Left hindlimb (tissue), 1 donor: ENCODE measurements around the gene PITX1.
A peak's percentile ranks its signal among the peaks of the same experiment; 100 is the strongest.

ENCODE experiments used
- DNase-seq: peaks from one replicate; pipeline ENCODE4 v3.0.0-alpha.2; 2018

PITX1 gene

GRCh38 chr5:135027697-135028615 lies 6.1 kb downstream of the PITX1 start:
- DNase-seq = no peak

- no peak for DNase-seq
Observed at GRCh38 chr5:135027266-135027696, 6.7 kb downstream of the PITX1 start.

GRCh38 chr5:135026645-135027265 lies 7.3 kb downstream of the PITX1 start:
- DNase-seq = peak; percentile 65

- DNase-seq = no peak
Observed at GRCh38 chr5:135025730-135026644, 8.0 kb downstream of the PITX1 start.

- DNase-seq = peak; percentile 11
Observed at GRCh38 chr5:135024956-135025729, 8.9 kb downstream of the PITX1 start.

- no peak for DNase-seq
Observed at GRCh38 chr5:135020111-135020895, 13.7 kb downstream of the PITX1 start.

GRCh38 chr5:135019314-135019713 lies 14.7 kb downstream of the PITX1 start:
- DNase-seq = no peak

GRCh38 chr5:135018457-135018856 lies 15.6 kb downstream of the PITX1 start:
- no peak for DNase-seq

GRCh38 chr5:135016861-135017290 lies 17.2 kb downstream of the PITX1 start:
- peak; percentile 76 for DNase-seq

GRCh38 chr5:135015942-135016341 lies 18.1 kb downstream of the PITX1 start:
- DNase-seq = no peak

- peak; percentile 63 for DNase-seq
Observed at GRCh38 chr5:135013947-135014570, 20.0 kb downstream of the PITX1 start.

GRCh38 chr5:135013445-135013844 lies 20.6 kb downstream of the PITX1 start:
- no peak for DNase-seq

GRCh38 chr5:135012951-135013391 lies 21.1 kb downstream of the PITX1 start:
- no peak for DNase-seq

- no peak for DNase-seq
Observed at GRCh38 chr5:135012033-135012588, 21.9 kb downstream of the PITX1 start.

- DNase-seq = no peak
Observed at GRCh38 chr5:135011355-135012032, 22.5 kb downstream of the PITX1 start.

GRCh38 chr5:135010502-135011354 lies 23.3 kb downstream of the PITX1 start:
- no peak for DNase-seq

- DNase-seq = no peak
Observed at GRCh38 chr5:135009736-135010501, 24.1 kb downstream of the PITX1 start.
